ENCODE results near the gene ERN1. TPM values are rescaled to one million over a fixed set of nuclear protein-coding genes. Genes with fewer than 3 reads are reported as not detected.

ERN1 gene
- total RNA-seq, 2 experiments from 2014 or later, result 45.3 to 47.7 TPM

DNA sequence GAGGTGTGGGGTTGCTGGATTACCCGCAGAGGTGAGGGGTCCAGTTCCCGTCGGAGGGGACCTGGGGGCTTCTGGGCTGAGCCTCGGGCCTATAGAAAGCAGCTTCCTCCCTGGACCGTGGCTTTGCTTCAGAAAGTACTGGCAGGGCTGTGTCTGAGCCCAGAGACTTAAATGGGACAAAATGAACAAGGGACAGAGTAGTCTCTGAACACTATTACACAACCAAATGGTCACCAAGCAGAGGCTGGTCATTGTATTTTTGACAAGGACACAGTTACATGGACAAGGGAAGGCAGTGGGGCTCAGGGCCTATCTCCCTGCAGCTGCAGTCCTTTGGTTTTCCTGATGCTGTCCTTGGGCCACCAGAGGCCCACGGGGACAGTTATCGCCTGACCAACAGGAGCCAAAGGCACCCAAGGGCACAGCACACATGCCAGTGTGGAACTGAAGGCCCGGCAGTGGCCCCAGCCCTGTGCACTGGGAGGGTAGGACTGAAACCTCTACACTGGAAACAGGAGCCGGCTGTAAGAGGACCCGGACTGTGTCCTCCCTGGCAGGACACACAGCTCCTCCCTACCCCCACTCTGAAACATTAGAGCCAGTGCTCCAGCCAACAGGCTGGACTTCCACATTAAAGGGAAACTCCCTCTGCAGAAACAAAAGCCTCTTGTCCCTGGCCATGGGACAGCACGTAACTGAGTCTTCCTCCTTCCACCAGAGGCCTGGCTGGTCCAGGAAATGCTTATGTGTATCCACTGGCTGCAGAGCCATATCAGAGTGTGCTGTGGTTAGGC lies 26.0 kb upstream of the ERN1 start:
- DNase-seq, result no peak
- CTCF ChIA-PET, result no interaction called here
- peaks cover 6% of the 10 kb centered on the region for H3K36me3 Mint-ChIP-seq
- POLR2A ChIA-PET, result interaction anchor here (2.9 kb wide), 1 partner anchor 10 kb away, joined by 13 read pairs; no protein-coding TSS in a partner anchor
- H3K27me3 Mint-ChIP-seq, result no peaks in the 10 kb centered on the region
- H3K9me3 Mint-ChIP-seq, result no peaks in the 10 kb centered on the region
- H3K4me1 Mint-ChIP-seq (ENCODE audit: low read depth), result peaks cover 3% of the 10 kb centered on the region
- intact Hi-C loops (cut with micrococcal nuclease), result no loop called here
- no peak overlapping the region for H3K4me3 Mint-ChIP-seq
- no peak overlapping the region for H3K27ac Mint-ChIP-seq

DNA sequence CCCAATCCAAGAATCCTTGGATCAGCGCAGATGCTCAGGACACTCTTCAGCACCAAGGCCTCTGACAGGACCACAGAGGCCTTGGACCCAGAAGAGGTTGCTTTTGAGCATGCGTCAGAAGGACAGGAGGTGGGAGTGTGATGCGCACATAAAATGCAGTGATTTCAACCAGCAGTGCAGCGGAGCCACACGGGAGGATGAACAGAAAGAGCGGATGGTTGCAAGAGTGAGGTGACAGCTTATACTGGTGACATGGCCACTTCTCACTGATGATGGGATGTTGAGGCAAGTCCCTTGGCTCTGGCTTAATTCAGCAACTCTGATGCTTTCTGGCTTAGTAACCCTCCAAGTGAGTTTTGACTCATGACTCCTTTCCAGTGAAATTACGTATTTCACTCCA lies 25.2 kb upstream of the ERN1 start:
- peaks cover 6% of the 10 kb centered on the region for H3K36me3 Mint-ChIP-seq
- intact Hi-C loops (cut with micrococcal nuclease), result no loop called here
- H3K27me3 Mint-ChIP-seq, result no peaks in the 10 kb centered on the region
- H3K4me1 Mint-ChIP-seq (ENCODE audit: low read depth), result peaks cover 3% of the 10 kb centered on the region
- no peaks in the 10 kb centered on the region for H3K9me3 Mint-ChIP-seq
- no peak overlapping the region for H3K4me3 Mint-ChIP-seq
- no peak overlapping the region for H3K27ac Mint-ChIP-seq
- POLR2A ChIA-PET, result interaction anchor here (2.9 kb wide), 1 partner anchor 9 kb away, joined by 13 read pairs; no protein-coding TSS in a partner anchor
- CTCF ChIA-PET, result no interaction called here
- DNase-seq, result peak; percentile 14

DNA sequence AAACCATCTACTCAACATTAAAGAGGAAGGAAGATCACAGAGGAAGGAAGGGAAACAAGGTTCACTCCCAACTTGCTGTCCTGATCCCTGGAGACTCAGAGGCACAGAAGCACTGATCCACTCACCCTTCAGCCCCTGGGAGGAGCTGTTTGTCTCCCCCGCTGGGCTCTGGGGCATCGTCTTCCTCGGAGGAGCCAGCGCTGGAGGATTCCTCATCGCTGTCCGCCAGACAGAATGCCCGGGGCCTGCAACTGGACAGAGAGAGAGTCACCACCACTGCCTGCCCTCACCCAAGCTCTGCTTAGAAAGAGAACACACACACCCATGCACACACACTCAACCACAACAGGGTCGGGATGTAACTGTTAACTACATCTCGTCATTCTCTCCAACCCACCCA lies 24.8 kb upstream of the ERN1 start:
- H3K27ac Mint-ChIP-seq, result no peak overlapping the region
- peaks cover 6% of the 10 kb centered on the region for H3K36me3 Mint-ChIP-seq
- no peak for DNase-seq
- intact Hi-C loops (cut with micrococcal nuclease), result no loop called here
- POLR2A ChIA-PET, result interaction anchor here (2.9 kb wide), 1 partner anchor 9 kb away, joined by 13 read pairs; no protein-coding TSS in a partner anchor
- H3K4me3 Mint-ChIP-seq, result no peak overlapping the region
- H3K4me1 Mint-ChIP-seq (ENCODE audit: low read depth), result peaks cover 3% of the 10 kb centered on the region
- no peaks in the 10 kb centered on the region for H3K9me3 Mint-ChIP-seq
- CTCF ChIA-PET, result interaction anchor here (1.0 kb wide), 2 partner anchors 14 to 21 kb away, joined by 3 to 4 read pairs; no protein-coding TSS in a partner anchor
- H3K27me3 Mint-ChIP-seq, result no peaks in the 10 kb centered on the region

DNA sequence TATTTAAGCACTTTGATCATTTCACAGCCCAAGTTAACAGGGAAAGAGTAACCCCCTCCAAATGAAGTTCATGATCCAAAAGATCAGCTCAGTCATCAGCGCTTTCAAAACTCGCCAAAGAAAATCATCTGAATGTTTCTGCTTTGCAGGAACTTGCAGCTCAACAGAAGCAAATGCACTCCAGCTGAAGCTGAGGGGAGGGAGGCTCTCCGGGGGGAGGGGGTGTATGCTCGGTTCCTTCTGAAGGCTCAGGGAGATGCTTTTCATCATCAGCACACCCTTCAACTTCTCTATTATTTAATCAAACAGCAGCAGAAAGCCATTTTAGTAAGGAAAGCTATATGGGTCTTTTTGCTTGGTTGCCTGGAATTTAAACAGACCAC lies 24.4 kb upstream of the ERN1 start:
- DNase-seq, result no peak
- no peaks in the 10 kb centered on the region for H3K9me3 Mint-ChIP-seq
- peaks cover 6% of the 10 kb centered on the region for H3K36me3 Mint-ChIP-seq
- intact Hi-C loops (cut with micrococcal nuclease), result no loop called here
- H3K27ac Mint-ChIP-seq, result no peak overlapping the region
- H3K4me1 Mint-ChIP-seq (ENCODE audit: low read depth), result peaks cover 3% of the 10 kb centered on the region
- POLR2A ChIA-PET, result interaction anchor here (1.3 to 2.9 kb wide), 2 partner anchors 9 to 122 kb away, joined by 3 to 13 read pairs; no protein-coding TSS in a partner anchor
- H3K27me3 Mint-ChIP-seq, result no peaks in the 10 kb centered on the region
- CTCF ChIA-PET, result interaction anchor here (0.9 to 1.2 kb wide), 4 partner anchors 15 to 137 kb away, joined by 3 to 4 read pairs (median 3); no protein-coding TSS in a partner anchor
- no peak overlapping the region for H3K4me3 Mint-ChIP-seq

DNA sequence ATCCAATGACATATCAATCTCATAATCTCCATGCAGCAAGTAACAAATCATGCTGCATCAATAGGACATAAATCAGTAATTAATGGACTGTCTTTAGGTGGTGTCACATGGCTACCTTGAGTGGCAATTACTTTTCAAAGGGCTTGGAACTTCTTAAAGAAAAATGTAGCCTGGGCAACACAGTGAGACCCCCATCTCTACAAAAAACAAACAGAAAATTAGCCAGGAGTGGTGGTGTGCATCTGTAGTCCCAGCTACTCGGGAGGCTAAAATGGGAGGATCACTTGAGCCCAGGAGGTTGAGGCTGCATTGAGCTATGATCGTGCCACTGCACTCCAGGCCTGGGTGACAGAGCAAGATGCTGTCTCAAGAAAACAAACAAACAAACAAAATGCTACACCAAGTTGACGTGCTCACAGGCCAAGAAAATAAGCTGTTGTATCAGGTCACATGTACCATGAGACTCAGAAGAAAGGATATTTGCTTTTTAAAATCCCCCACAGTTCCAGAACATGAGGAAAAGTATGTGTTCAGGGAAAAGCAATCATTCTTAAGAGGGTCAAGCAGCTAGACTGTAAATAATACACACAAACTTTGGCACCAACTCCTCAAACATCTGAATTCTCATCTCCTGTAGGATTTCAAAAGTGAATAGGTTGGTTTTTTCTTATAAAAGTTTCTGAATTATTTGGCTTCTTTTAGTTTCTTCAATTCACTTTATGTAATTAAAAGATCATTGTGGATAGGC lies 23.8 kb upstream of the ERN1 start:
- H3K27me3 Mint-ChIP-seq, result no peaks in the 10 kb centered on the region
- POLR2A ChIA-PET, result interaction anchor here (1.3 to 2.9 kb wide), 2 partner anchors 8 to 123 kb away, joined by 3 to 13 read pairs; no protein-coding TSS in a partner anchor
- DNase-seq, result no peak
- no peaks in the 10 kb centered on the region for H3K9me3 Mint-ChIP-seq
- CTCF ChIA-PET, result interaction anchor here (0.9 to 1.2 kb wide), 4 partner anchors 15 to 138 kb away, joined by 3 to 4 read pairs (median 3); no protein-coding TSS in a partner anchor
- no peak overlapping the region for H3K27ac Mint-ChIP-seq
- H3K36me3 Mint-ChIP-seq, result peaks cover 7% of the 10 kb centered on the region
- peaks cover 3% of the 10 kb centered on the region for H3K4me1 Mint-ChIP-seq (ENCODE audit: low read depth)
- H3K4me3 Mint-ChIP-seq, result no peak overlapping the region
- intact Hi-C loops (cut with micrococcal nuclease), result no loop called here

DNA sequence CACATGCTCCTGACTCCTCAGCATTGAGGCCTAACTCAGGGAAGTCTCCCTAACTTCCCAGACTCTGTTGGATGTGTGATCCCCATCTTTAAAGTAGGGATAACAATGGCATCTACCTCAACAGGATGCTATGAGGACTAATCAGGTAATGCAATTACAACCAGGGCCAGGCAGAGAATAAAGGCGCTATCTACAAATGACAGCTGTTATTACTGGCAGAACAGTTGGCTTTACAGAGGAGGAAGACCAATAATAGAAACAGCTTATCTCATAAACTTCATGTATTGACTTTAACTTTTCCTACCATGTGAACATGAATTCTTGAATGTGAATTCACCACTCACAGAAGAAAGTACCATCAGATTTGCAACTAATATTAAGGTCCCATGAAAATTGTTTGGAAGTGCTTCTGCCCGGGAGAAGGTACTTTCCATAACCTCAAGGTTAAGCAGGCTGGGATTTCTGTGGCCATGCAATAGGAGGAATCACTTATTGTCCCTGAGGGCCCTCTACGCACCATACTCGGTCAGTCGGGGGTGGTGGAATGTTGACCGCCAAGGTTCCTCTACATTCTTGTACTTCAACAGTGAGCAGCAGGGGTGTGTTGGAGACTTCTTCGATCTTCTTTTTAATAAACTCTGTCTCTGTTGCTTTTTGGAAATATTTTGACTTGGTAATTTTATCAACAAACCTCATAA lies 22.6 kb upstream of the ERN1 start:
- DNase-seq, result no peak
- Mint-ChIP-seq H3K4me3 (no peak overlapping the region), H3K27ac (no peak overlapping the region), H3K4me1 (ENCODE audit: low read depth) (peaks cover 11% of the 10 kb centered on the region), H3K36me3 (peaks cover 16% of the 10 kb centered on the region), H3K9me3 (no peaks in the 10 kb centered on the region), H3K27me3 (no peaks in the 10 kb centered on the region)
- ChIA-PET CTCF (interaction anchor here (0.6 kb wide), 1 partner anchor 129 kb away, joined by 3 read pairs; no protein-coding TSS in a partner anchor), POLR2A (no interaction called here)
- intact Hi-C loops (cut with micrococcal nuclease), result no loop called here

DNA sequence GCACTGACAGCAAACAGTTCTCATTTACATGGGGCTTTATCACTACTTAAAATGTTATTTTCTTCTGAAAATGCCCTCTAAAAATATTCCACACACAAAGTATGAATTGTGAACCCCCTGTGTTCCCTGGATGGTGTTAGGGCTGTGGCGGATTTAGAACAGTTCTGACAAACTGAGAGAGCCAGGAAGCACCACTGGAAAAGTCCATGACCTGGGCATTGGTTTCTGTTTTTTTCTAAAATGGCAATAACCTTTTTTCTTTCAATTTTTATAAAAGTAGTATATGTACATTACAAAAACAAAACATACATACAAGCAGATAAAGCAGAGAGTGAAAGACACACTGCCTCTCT lies 21.0 kb upstream of the ERN1 start:
- Mint-ChIP-seq H3K27me3 (no peaks in the 10 kb centered on the region), H3K4me1 (ENCODE audit: low read depth) (peaks cover 22% of the 10 kb centered on the region), H3K27ac (peak overlapping the region; percentile 14), H3K4me3 (no peak overlapping the region), H3K9me3 (no peaks in the 10 kb centered on the region), H3K36me3 (peaks cover 16% of the 10 kb centered on the region)
- DNase-seq, result no peak
- ChIA-PET POLR2A (no interaction called here), CTCF (interaction anchor here (1.0 to 6.1 kb wide), 3 partner anchors 17 to 131 kb away, joined by 3 to 45 read pairs (median 8); no protein-coding TSS in a partner anchor)
- intact Hi-C loops (cut with micrococcal nuclease), result no loop called here

DNA sequence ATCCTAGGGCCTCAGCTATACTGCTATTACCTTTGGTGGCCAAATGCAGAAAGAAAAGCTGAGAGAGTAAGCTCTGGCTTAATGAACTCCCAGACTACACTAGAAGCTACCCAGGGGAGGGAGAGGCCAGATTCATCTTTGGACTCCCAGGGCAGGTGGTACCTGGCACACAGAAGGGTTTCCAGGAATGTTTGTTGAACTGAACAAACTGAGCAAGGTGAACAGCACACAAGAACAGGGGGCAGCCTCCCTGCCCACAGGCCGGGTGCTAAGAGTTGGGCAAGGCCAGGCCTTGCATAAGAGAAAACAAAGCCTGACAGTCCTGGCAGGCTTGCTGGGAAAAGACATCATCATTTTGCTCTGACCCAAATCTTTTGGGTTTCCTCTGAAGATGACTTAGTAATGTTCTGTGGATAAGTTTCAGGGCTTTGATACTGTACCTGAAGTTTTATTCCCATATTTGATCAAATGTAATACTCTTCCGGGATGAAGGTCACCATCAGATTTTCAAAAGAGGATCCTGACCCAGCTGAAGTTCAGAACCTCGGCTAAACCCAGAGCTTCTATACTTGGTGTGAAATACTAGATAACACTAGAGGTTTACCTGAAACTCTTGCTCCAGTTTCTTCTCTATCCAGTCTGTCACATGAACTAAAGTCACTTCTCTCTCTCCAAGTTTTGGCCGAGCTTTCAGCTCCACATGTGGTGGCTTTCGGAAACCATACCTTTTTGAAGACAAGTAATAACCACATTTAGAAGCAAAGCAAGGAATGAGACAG lies 20.5 kb upstream of the ERN1 start:
- intact Hi-C loops (cut with micrococcal nuclease), result no loop called here

DNA sequence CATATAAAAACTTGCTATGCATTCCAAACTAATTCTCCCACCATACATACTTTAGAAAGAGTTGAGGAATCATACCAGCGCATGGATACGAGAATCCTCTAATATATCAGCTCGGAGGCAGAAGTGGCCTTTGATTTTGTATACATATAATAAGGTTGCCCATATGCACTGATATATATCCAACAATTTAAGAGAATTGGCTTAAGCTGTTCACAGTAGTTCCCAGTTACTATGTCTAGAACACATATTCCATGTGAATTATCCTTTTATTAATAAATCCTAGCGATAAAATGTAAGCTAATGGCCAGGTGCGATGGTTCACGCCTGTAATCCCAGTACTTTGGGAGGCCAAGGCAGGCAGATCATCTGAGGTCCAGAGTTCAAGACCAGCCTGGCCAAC lies 19.3 kb upstream of the ERN1 start:
- Mint-ChIP-seq H3K9me3 (no peaks in the 10 kb centered on the region), H3K4me3 (no peak overlapping the region), H3K4me1 (ENCODE audit: low read depth) (peaks cover 23% of the 10 kb centered on the region), H3K36me3 (peaks cover 13% of the 10 kb centered on the region), H3K27me3 (no peaks in the 10 kb centered on the region), H3K27ac (no peak overlapping the region)
- POLR2A ChIA-PET, result interaction anchor here (1.0 to 2.3 kb wide), 3 partner anchors 69 to 120 kb away, joined by 3 to 9 read pairs (median 4); partner anchors contain the start of gene TEX2
- intact Hi-C loops (cut with micrococcal nuclease), result loop anchor here (5.0 kb wide), 2 partner anchors 68 to 348 kb away; partner anchors contain the start of gene POLG2
- DNase-seq, result no peak
- CTCF ChIA-PET, result interaction anchor here (1.0 to 6.1 kb wide), 11 partner anchors 16 to 159 kb away, joined by 3 to 45 read pairs (median 6); no protein-coding TSS in a partner anchor

More for the DNA sequence above, 20.5 kb upstream of the ERN1 start:
- CTCF ChIA-PET, result interaction anchor here (1.0 to 6.1 kb wide), 6 partner anchors 17 to 158 kb away, joined by 3 to 45 read pairs (median 4); no protein-coding TSS in a partner anchor
- Mint-ChIP-seq H3K36me3 (peaks cover 16% of the 10 kb centered on the region), H3K27me3 (no peaks in the 10 kb centered on the region), H3K9me3 (no peaks in the 10 kb centered on the region), H3K4me1 (ENCODE audit: low read depth) (peaks cover 21% of the 10 kb centered on the region), H3K4me3 (no peak overlapping the region), H3K27ac (peak overlapping the region; percentile 44)
- POLR2A ChIA-PET, result no interaction called here
- DNase-seq, result no peak

DNA sequence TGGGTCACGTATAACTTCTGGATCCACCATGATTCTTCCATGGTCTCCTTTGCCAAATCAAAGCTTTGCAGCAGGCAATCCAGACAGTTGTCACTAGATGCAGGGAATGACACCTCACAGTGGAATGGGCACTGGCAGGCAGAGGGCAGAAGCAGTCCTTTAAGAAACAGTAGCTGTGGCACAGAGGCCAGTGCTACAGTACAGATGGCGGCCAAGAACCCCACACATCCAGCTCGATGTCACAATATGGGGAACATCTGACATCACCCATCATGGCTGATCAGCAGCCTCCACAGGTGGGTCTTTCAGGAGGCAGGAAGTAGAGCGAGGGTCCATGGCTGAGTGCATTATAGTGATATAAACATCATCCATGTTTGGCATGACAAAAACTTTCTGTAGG lies 18.8 kb upstream of the ERN1 start:
- Mint-ChIP-seq H3K36me3 (peaks cover 12% of the 10 kb centered on the region), H3K9me3 (no peaks in the 10 kb centered on the region), H3K27me3 (no peaks in the 10 kb centered on the region), H3K27ac (peak overlapping the region; percentile 64), H3K4me1 (ENCODE audit: low read depth) (peaks cover 23% of the 10 kb centered on the region), H3K4me3 (peak overlapping the region; percentile 48)
- peak; percentile 31 for DNase-seq
- intact Hi-C loops (cut with micrococcal nuclease), result loop anchor here (5.0 kb wide), 2 partner anchors 69 to 349 kb away; partner anchors contain the start of gene POLG2
- ChIA-PET CTCF (interaction anchor here (0.6 to 6.1 kb wide), 13 partner anchors 16 to 271 kb away, joined by 3 to 45 read pairs (median 5); no protein-coding TSS in a partner anchor), POLR2A (interaction anchor here (1.0 to 4.0 kb wide), 4 partner anchors 17 to 121 kb away, joined by 3 to 65 read pairs (median 6); partner anchors contain the start of genes ERN1 and TEX2)
